GM12878 (cell line): ENCODE data around the gene GADD45A. TPM values are rescaled to one million over a fixed set of nuclear protein-coding genes. Genes with fewer than 3 reads are reported as not detected.

ENCODE experiments used
- BCLAF1 ChIP-seq: fragments of 450-650 bp; IDR thresholded peaks from 2 replicates; pipeline ENCODE4 v1.6.1; 2017; ENCODE audit warnings: antibody characterized with exemption, mild to moderate bottlenecking, moderate library complexity
- BHLHE40 ChIP-seq, 2 experiments: fragments of 450-650 bp in 1 of 2; IDR thresholded peaks; 2 replicates each; pipeline ENCODE4 v1.6.1; 2011 to 2017; ENCODE audit warnings: low read depth in 2 of 2, borderline replicate concordance in 1 of 2, improper control_type of control experiment in 1 of 2, low read length in 1 of 2, mild to moderate bottlenecking in 1 of 2
- CBX5 ChIP-seq: sonication (generic); IDR thresholded peaks from 2 replicates; pipeline ENCODE4 v1.6.1; 2016; ENCODE audit warnings: low read depth, moderate library complexity, mild to moderate bottlenecking, inconsistent platforms
- CREB1 ChIP-seq: IDR thresholded peaks from 2 replicates; pipeline ENCODE4 v1.6.1; 2012; ENCODE audit warnings: low read depth, mild to moderate bottlenecking, inconsistent platforms
- CREM ChIP-seq: IDR thresholded peaks from 2 replicates; pipeline ENCODE4 v1.6.1; 2014; ENCODE audit warnings: antibody characterized with exemption, low read depth
- DPF2 ChIP-seq: fragments of 450-650 bp; IDR thresholded peaks from 2 replicates; pipeline ENCODE4 v1.6.1; 2017; ENCODE audit warnings: mild to moderate bottlenecking
- GATAD2B ChIP-seq: fragments of 450-650 bp; conservative IDR thresholded peaks from 2 replicates; pipeline ENCODE4 v1.6.1; 2017; ENCODE audit warnings: low read depth, mild to moderate bottlenecking, moderate library complexity
- MYB ChIP-seq: fragments of 150-350 bp; IDR thresholded peaks from 2 replicates; pipeline ENCODE4 v1.6.1; 2014; ENCODE audit warnings: mild to moderate bottlenecking, low read depth, low read length, borderline replicate concordance
- MYC ChIP-seq: IDR thresholded peaks from 2 replicates; pipeline ENCODE4 v1.6.1; 2011; ENCODE audit warnings: mild to moderate bottlenecking, low read length, moderate library complexity, inconsistent platforms; ENCODE audit not compliant: insufficient read depth, insufficient replicate concordance, insufficient read length, severe bottlenecking
- NFYB ChIP-seq: IDR thresholded peaks from 2 replicates; pipeline ENCODE4 v1.6.1; 2011; ENCODE audit warnings: low read depth, mild to moderate bottlenecking, low read length, improper control_type of control experiment, moderate library complexity; ENCODE audit not compliant: insufficient read depth
- POLR2AphosphoS5 ChIP-seq: IDR thresholded peaks from 2 replicates; pipeline ENCODE4 v1.6.1; 2011; ENCODE audit warnings: mild to moderate bottlenecking, low read length, inconsistent platforms
- RCOR1 ChIP-seq: conservative IDR thresholded peaks from 2 replicates; pipeline ENCODE4 v1.6.1; 2012; ENCODE audit warnings: low read depth, low read length, improper control_type of control experiment
- RELB ChIP-seq: fragments of 450-650 bp; IDR thresholded peaks from 2 replicates; pipeline ENCODE4 v1.6.1; 2017; ENCODE audit warnings: low read depth, mild to moderate bottlenecking, moderate library complexity
- RUNX3 ChIP-seq: IDR thresholded peaks from 2 replicates; pipeline ENCODE4 v1.6.1; 2012; ENCODE audit warnings: low read length, inconsistent platforms
- SMAD5 ChIP-seq: IDR thresholded peaks from 2 replicates; pipeline ENCODE4 v1.6.1; 2016; ENCODE audit warnings: antibody characterized with exemption, low read depth
- SRF ChIP-seq, 2 experiments: IDR thresholded peaks; 2 replicates each; pipeline ENCODE4 v1.6.1; 2011; ENCODE audit warnings: low read depth in 2 of 2, low read length in 2 of 2, mild to moderate bottlenecking in 1 of 2, moderate library complexity in 1 of 2
- TCF12 ChIP-seq: IDR thresholded peaks from 2 replicates; pipeline ENCODE4 v1.6.1; 2011; ENCODE audit warnings: low read depth, mild to moderate bottlenecking, low read length
- YY1 ChIP-seq: IDR thresholded peaks from 2 replicates; pipeline ENCODE4 v1.6.1; 2011; ENCODE audit warnings: low read depth, mild to moderate bottlenecking, low read length
- ZBTB40 ChIP-seq: fragments of 450-650 bp; IDR thresholded peaks from 2 replicates; pipeline ENCODE4 v1.6.1; 2016; ENCODE audit warnings: mild to moderate bottlenecking, moderate library complexity, borderline replicate concordance
- polyA plus RNA-seq, 11 experiments: library from polyadenylated mRNA; depleted of rRNA in 4 of 11; unstranded in 6 of 11; stranded (reverse) in 5 of 11; fragments of >200 nt; fragmentation: Nextera tagmentation in 4 of 11; fragmentation: Illumina TruSeq in 1 of 11; extraction: Ambion mirVana in 4 of 11; extraction: Trizol in 1 of 11; gene quantifications; 1 replicate in 1 of 11; 2 replicates in 10 of 11; pipeline versions ENCODE4 v1.2.1 to v1.2.3, GENCODE V29; 2011 to 2016; ENCODE audit warnings: inconsistent platforms in 2 of 11, missing spikeins in 2 of 11, low read depth in 1 of 11
- total RNA-seq, 4 experiments: library from RNA; depleted of rRNA in 3 of 4; stranded (reverse); fragments of >200 nt in 3 of 4; fragmentation: Illumina TruSeq in 1 of 4; extraction: Trizol in 1 of 4; gene quantifications; 2 replicates each; pipeline versions ENCODE4 v1.2.1 to v1.2.3, GENCODE V29; 2013 to 2021
- TF ChIP-seq, protein P1 (sequence below): IDR thresholded peaks from 2 replicates; pipeline ENCODE4 v1.6.1; 2012; ENCODE audit warnings: low read length, inconsistent platforms

Gene GADD45A
- total and polyA plus RNA-seq, 10 of the 15 experiments (the other 5 are each of a cell fraction or from before 2014, with no cell fraction given) = 4.7 to 48.9 (median 18.5) TPM

DNA sequence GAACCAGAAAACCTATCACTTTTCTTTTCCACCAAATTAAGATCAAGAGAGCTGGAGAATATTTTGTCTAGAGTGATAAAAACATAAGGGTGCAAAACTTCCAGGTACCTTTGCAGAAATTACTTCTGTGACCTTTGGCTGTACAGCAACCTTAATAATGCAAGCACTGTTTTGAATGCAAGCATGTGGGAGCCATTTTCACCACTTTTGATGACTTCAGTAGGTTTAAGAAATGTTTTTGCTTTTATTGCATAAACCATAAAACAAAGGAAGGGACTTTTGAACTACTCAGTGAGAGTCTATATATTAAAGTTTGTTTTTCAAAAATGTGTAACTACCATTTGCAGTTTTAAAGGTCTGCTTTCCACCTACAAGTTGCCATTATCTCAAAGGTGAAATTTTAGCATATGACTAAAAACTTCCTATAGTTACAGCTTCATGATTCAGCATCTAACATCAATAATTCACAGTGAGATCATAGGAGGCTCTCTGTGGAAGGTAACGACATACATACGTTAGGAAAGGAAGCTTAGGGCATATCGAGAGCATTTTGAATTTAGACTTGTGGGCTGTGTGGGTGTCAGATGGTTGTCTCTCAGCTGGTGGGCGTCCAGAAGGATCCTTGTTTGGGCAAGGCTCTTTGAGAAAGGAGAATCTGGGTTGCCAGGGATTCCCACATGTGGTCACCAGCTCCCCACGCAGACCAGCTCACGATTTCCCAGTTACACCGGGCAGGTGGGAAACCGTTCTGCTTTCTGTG, 1.1 kb upstream of the GADD45A start (continued):
- TF ChIP-seq RELB (no peak), DPF2 (no peak), NFYB (no peak), TCF12 (no peak), CBX5 (no peak), SMAD5 (no peak), BHLHE40 (IDR thresholded peaks at IDR 0.05; ENCODE audit: borderline replicate concordance in 1 of 2, low read depth in 2 of 2, low read length in 1 of 2) (no peak), YY1 (no peak), CREB1 (peak; percentile 50; the same call in 1 of the 2 replicates), RCOR1 (no peak), POLR2AphosphoS5 (no peak), GATAD2B (no peak), SRF (IDR thresholded peaks at IDR 0.05; ENCODE audit: low read depth in 2 of 2, low read length in 2 of 2) (0 out of 4 replicates have a peak, but pooled peaks of 1 of the 2 experiments have one; percentile 28), ZBTB40 (no peak), MYB (no peak), CREM (peak; percentile 23; the same call in 1 of the 2 replicates), MYC (no peak), BCLAF1 (no peak), RUNX3 (peak; percentile 43; the same call in 1 of the 2 replicates)
- TF ChIP-seq, protein P1, sequence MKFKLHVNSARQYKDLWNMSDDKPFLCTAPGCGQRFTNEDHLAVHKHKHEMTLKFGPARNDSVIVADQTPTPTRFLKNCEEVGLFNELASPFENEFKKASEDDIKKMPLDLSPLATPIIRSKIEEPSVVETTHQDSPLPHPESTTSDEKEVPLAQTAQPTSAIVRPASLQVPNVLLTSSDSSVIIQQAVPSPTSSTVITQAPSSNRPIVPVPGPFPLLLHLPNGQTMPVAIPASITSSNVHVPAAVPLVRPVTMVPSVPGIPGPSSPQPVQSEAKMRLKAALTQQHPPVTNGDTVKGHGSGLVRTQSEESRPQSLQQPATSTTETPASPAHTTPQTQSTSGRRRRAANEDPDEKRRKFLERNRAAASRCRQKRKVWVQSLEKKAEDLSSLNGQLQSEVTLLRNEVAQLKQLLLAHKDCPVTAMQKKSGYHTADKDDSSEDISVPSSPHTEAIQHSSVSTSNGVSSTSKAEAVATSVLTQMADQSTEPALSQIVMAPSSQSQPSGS = no peak
